Thyroid gland (tissue), 4 donors: ENCODE results near the gene B4GALT7.

Source experiments
- POLR2A ChIP-seq, 2 donors: fragments of 450-650 bp; IDR thresholded peaks; one replicate each; pipeline ENCODE4 v1.6.1; 2017; ENCODE audit warnings: antibody characterized with exemption in 2 of 2, mild to moderate bottlenecking in 2 of 2, moderate library complexity in 1 of 2
- TF ChIP-seq, protein P1 (sequence below), 6 experiments: fragments of 200-600 bp in 3 of 6; fragments of 450-650 bp in 3 of 6; sonication (generic) in 3 of 6; IDR thresholded peaks; one replicate each; pipeline ENCODE4 v1.5.1; 2016 to 2019; ENCODE audit warnings: antibody characterized with exemption in 6 of 6, mild to moderate bottlenecking in 2 of 6, inconsistent platforms in 1 of 6, moderate library complexity in 1 of 6

DNA sequence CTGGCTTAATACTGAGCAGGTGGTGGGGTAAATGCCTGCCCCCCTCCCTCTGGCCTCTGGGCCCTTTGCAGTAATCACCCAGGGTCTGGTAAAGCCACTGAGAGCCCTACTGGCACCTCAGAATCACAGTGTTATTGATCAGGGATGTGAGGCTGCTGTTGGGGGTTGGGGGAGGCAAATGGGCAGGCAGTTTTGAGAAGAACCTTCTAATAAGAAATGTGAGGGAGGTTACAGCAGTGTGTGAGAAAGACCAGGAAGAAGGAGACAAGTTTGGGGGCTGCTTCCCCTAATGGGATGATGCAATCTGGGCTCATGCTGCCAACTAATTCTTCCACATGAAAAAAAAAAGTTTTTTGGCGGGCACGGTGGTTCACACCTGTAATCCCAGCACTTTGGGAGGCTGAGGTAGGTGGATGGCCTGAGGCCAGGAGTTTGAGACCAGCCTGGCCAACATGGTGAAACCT lies 3.1 kb upstream of the B4GALT7 start:
- TF ChIP-seq, protein P1, sequence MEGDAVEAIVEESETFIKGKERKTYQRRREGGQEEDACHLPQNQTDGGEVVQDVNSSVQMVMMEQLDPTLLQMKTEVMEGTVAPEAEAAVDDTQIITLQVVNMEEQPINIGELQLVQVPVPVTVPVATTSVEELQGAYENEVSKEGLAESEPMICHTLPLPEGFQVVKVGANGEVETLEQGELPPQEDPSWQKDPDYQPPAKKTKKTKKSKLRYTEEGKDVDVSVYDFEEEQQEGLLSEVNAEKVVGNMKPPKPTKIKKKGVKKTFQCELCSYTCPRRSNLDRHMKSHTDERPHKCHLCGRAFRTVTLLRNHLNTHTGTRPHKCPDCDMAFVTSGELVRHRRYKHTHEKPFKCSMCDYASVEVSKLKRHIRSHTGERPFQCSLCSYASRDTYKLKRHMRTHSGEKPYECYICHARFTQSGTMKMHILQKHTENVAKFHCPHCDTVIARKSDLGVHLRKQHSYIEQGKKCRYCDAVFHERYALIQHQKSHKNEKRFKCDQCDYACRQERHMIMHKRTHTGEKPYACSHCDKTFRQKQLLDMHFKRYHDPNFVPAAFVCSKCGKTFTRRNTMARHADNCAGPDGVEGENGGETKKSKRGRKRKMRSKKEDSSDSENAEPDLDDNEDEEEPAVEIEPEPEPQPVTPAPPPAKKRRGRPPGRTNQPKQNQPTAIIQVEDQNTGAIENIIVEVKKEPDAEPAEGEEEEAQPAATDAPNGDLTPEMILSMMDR (IDR thresholded peaks at IDR 0.05), result no peak
- TF ChIP-seq POLR2A (IDR thresholded peaks at IDR 0.05), result no peak
